ENCODE results near the gene KLHL41.

GRCh38 chr2:169573160-169573973 is 63.9 kb downstream of the KLHL41 start, which contains the start of gene FASTKD1:
- TF ChIP-seq EZH2 (IDR thresholded peaks at IDR 0.05; ENCODE audit: low read length) (no peak), CTCF (optimal IDR thresholded peaks at IDR 0.05 in 1 of 3, IDR thresholded peaks at IDR 0.05 in 1 of 3, conservative IDR thresholded peaks at IDR 0.05 in 1 of 3; ENCODE audit: extremely low read depth in 1 of 3, insufficient read depth in 2 of 3, low read length in 3 of 3) (no peak)
